CD4-positive, alpha-beta T cell treated with Interleukin-6 at 100 ng/mL for 8 hours (primary cell): ENCODE results near the gene RNGTT.

Experiments
- DNase-seq: peaks from one replicate; pipeline ENCODE4 v3.0.0-alpha.2; 2020; ENCODE audit warnings: mixed read lengths, low spot score

The RNGTT gene

GRCh38 chr6:88653936-88654335, 309.5 kb downstream of the RNGTT start:
- no peak for DNase-seq

GRCh38 chr6:88651400-88651799, 312.0 kb downstream of the RNGTT start:
- no peak for DNase-seq

GRCh38 chr6:88650979-88651378, 312.4 kb downstream of the RNGTT start:
- DNase-seq: no peak

GRCh38 chr6:88650029-88650619, 313.3 kb downstream of the RNGTT start:
- no peak for DNase-seq

GRCh38 chr6:88641178-88641903, 322.1 kb downstream of the RNGTT start:
- no peak for DNase-seq

GRCh38 chr6:88637761-88638545, 325.5 kb downstream of the RNGTT start:
- DNase-seq: no peak

- DNase-seq: no peak
Observed at GRCh38 chr6:88636871-88637270, 326.5 kb downstream of the RNGTT start.

- DNase-seq: no peak
Observed at GRCh38 chr6:88633782-88634181, 329.6 kb downstream of the RNGTT start.

GRCh38 chr6:88631830-88632229, 331.6 kb downstream of the RNGTT start:
- DNase-seq: no peak

GRCh38 chr6:88629838-88630494, 333.5 kb downstream of the RNGTT start:
- DNase-seq: no peak

GRCh38 chr6:88626460-88626859, 337.0 kb downstream of the RNGTT start:
- no peak for DNase-seq

- no peak for DNase-seq
Observed at GRCh38 chr6:88623531-88623930, 339.9 kb downstream of the RNGTT start.

- DNase-seq: no peak
Observed at GRCh38 chr6:88619951-88620350, 343.5 kb downstream of the RNGTT start.

GRCh38 chr6:88616380-88616779, 347.0 kb downstream of the RNGTT start:
- DNase-seq: no peak

GRCh38 chr6:88614316-88614877, 349.0 kb downstream of the RNGTT start:
- DNase-seq: no peak

- no peak for DNase-seq
Observed at GRCh38 chr6:88612631-88613030, 350.8 kb downstream of the RNGTT start.

GRCh38 chr6:88611721-88612120, 351.7 kb downstream of the RNGTT start:
- DNase-seq: no peak

GRCh38 chr6:88609983-88610382, 353.4 kb downstream of the RNGTT start:
- no peak for DNase-seq

- no peak for DNase-seq
Observed at GRCh38 chr6:88605271-88605670, 358.1 kb downstream of the RNGTT start.

GRCh38 chr6:88599571-88599970, 363.8 kb downstream of the RNGTT start:
- DNase-seq: no peak

- no peak for DNase-seq
Observed at GRCh38 chr6:88596801-88597200, 366.6 kb downstream of the RNGTT start.

- no peak for DNase-seq
Observed at GRCh38 chr6:88588938-88589337, 374.5 kb downstream of the RNGTT start.
